Muscle layer of duodenum (tissue), 2 donors: ENCODE measurements around the gene CNDP1.

Source experiments
- H3K27ac ChIP-seq: one replicate; pipeline ENCODE4 v1.7.0; 2013; ENCODE audit warnings: mild to moderate bottlenecking, low read length
- H3K27me3 ChIP-seq: one replicate; pipeline ENCODE4 v1.7.0; 2013; ENCODE audit warnings: low read depth, mild to moderate bottlenecking, control low read depth, low read length
- H3K36me3 ChIP-seq, 2 donors: one replicate each; pipeline ENCODE4 v1.7.0; 2013; ENCODE audit warnings: low read length in 2 of 2, control low read depth in 1 of 2, mild to moderate bottlenecking in 1 of 2; ENCODE audit not compliant: insufficient read depth in 2 of 2, control insufficient read depth in 1 of 2
- H3K4me1 ChIP-seq, 2 donors: one replicate each; pipeline ENCODE4 v1.7.0; 2013; ENCODE audit warnings: low read length in 2 of 2, mild to moderate bottlenecking in 2 of 2, control low read depth in 1 of 2, moderate library complexity in 1 of 2; ENCODE audit not compliant: insufficient read depth in 2 of 2, control insufficient read depth in 1 of 2
- H3K4me3 ChIP-seq, 2 donors: one replicate each; pipeline ENCODE4 v1.7.0; 2013; ENCODE audit warnings: low read length in 2 of 2, low read depth in 1 of 2, mild to moderate bottlenecking in 1 of 2
- H3K9me3 ChIP-seq, 2 donors: one replicate each; pipeline ENCODE4 v1.7.0; 2013; ENCODE audit warnings: low read length in 2 of 2, control low read depth in 1 of 2, mild to moderate bottlenecking in 1 of 2; ENCODE audit not compliant: control insufficient read depth in 1 of 2
- donor health status: healthy.

CNDP1 gene

DNA sequence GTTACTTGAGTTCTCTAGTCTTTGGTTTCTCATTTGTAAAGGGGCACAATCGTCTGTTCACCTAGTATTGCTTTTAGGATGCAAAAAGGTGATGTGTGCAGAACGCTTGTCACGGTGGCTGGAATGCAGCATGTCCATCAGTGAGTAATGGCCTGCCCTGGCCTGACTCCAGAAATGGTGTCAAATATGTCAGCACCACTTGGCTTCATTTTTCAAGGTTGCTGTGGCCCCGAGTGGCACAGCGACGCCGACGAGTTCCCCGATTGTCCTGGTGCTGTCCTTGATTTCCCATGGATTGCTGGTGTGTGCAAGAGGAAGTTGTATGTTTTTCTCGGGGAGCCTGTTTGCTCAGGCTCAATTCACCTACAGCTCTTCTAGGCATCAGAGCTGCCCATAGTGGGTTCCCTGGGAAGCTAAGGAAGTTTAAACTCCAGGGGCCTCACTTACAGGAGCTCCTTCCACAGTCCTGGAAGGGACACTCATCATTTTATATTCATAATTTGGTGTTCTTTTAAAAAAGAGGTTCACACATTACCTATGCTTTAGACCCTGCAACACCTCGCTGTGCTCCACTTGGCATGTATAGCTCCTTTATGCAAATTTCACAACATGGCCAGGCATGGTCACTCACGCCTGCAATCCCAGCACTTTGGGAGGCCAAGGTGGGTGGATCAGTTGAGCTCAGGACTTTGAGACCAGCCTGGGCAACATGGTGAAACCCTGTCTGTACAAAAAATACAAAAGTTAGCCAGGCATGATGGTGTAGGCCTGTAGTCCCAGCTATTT lies 37.8 kb downstream of the CNDP1 start:
- Histone ChIP-seq H3K36me3 (no peaks in the 10 kb centered on the region), H3K27me3 (no peaks in the 10 kb centered on the region), H3K4me1 (no peaks in the 10 kb centered on the region), H3K9me3 (no peaks in the 10 kb centered on the region), H3K4me3 (no peak overlapping the region), H3K27ac (no peak overlapping the region)

GRCh38 chr18:74573053-74573452 lies 38.8 kb downstream of the CNDP1 start:
- Histone ChIP-seq H3K4me1 (no peaks in the 10 kb centered on the region), H3K9me3 (no peaks in the 10 kb centered on the region), H3K27ac (no peak overlapping the region), H3K4me3 (no peak overlapping the region), H3K36me3 (no peaks in the 10 kb centered on the region), H3K27me3 (no peaks in the 10 kb centered on the region)

- no peaks in the 10 kb centered on the region for H3K4me1 ChIP-seq
- H3K36me3 ChIP-seq = no peaks in the 10 kb centered on the region
- no peaks in the 10 kb centered on the region for H3K27me3 ChIP-seq
- no peak overlapping the region for H3K4me3 ChIP-seq
- H3K27ac ChIP-seq = no peak overlapping the region
- no peaks in the 10 kb centered on the region for H3K9me3 ChIP-seq
Observed at GRCh38 chr18:74574916-74575315, 40.6 kb downstream of the CNDP1 start.

GRCh38 chr18:74577019-74577418 lies 42.7 kb downstream of the CNDP1 start:
- Histone ChIP-seq H3K36me3 (no peaks in the 10 kb centered on the region), H3K4me1 (no peaks in the 10 kb centered on the region), H3K27me3 (no peaks in the 10 kb centered on the region), H3K4me3 (no peak overlapping the region), H3K27ac (no peak overlapping the region), H3K9me3 (no peaks in the 10 kb centered on the region)

DNA sequence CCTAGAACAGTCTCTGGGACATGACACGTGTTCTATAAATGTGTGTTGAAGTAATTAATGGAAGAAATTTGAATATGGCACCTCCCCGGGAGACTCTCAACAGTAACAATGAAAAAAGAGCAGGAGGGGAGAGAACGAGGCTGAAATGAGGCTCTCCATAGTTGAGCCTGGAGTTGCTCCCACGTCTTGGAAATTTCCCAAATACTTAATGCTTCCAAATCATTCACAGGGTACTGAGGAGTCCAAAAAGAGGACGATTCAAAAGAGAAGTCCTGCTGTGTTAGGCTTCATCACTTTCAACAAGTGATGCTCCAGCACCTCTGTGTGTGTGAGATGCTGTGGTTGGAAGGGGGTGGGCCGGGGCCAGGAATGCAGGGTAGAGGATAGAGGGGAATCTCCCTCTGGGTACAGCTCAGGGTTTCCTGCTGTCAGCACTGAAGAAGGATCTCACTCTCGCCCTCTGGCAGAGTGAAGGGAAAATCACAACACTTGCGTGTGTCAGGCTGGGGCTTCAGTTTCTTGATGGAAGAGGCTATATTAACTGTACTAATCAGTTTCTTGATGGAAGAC lies 45.3 kb downstream of the CNDP1 start:
- Histone ChIP-seq H3K4me1 (no peaks in the 10 kb centered on the region), H3K36me3 (no peaks in the 10 kb centered on the region), H3K27ac (no peak overlapping the region), H3K9me3 (no peaks in the 10 kb centered on the region), H3K4me3 (no peak overlapping the region), H3K27me3 (no peaks in the 10 kb centered on the region)

- no peaks in the 10 kb centered on the region for H3K36me3 ChIP-seq
- no peak overlapping the region for H3K27ac ChIP-seq
- no peak overlapping the region for H3K4me3 ChIP-seq
- no peaks in the 10 kb centered on the region for H3K4me1 ChIP-seq
- H3K9me3 ChIP-seq = no peaks in the 10 kb centered on the region
- no peaks in the 10 kb centered on the region for H3K27me3 ChIP-seq
Observed at GRCh38 chr18:74582642-74583041, 48.3 kb downstream of the CNDP1 start.

DNA sequence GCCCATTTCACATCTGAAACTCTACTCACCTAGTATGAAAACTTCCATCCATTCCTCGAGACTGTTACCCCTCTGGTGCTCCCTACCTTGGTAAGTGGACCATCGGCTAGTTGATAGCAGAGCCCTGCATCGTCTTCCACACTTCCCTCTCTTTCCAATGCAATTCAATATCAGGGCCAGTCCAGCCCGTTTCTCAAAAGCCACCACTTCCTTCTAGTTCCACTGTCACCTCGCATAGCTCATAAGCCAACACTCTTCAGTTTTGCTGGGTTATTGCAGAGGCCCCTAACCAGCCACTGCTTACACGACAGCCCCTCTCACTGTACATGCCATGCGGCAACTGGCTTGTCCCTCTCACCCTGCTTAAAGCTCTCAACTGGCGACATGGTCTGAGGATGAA lies 53.1 kb downstream of the CNDP1 start:
- no peaks in the 10 kb centered on the region for H3K9me3 ChIP-seq
- H3K4me1 ChIP-seq = no peaks in the 10 kb centered on the region
- no peak overlapping the region for H3K4me3 ChIP-seq
- H3K36me3 ChIP-seq = no peaks in the 10 kb centered on the region
- no peak overlapping the region for H3K27ac ChIP-seq
- no peaks in the 10 kb centered on the region for H3K27me3 ChIP-seq

- no peak overlapping the region for H3K27ac ChIP-seq
- H3K27me3 ChIP-seq = no peaks in the 10 kb centered on the region
- no peaks in the 10 kb centered on the region for H3K36me3 ChIP-seq
- no peaks in the 10 kb centered on the region for H3K4me1 ChIP-seq
- no peak overlapping the region for H3K4me3 ChIP-seq
- H3K9me3 ChIP-seq = no peaks in the 10 kb centered on the region
Observed at GRCh38 chr18:74589021-74589420, 54.7 kb downstream of the CNDP1 start.

- Histone ChIP-seq H3K9me3 (no peaks in the 10 kb centered on the region), H3K36me3 (no peaks in the 10 kb centered on the region), H3K4me3 (no peak overlapping the region), H3K4me1 (no peaks in the 10 kb centered on the region), H3K27ac (no peak overlapping the region), H3K27me3 (no peaks in the 10 kb centered on the region)
Observed at GRCh38 chr18:74589811-74590210, 55.5 kb downstream of the CNDP1 start.

DNA sequence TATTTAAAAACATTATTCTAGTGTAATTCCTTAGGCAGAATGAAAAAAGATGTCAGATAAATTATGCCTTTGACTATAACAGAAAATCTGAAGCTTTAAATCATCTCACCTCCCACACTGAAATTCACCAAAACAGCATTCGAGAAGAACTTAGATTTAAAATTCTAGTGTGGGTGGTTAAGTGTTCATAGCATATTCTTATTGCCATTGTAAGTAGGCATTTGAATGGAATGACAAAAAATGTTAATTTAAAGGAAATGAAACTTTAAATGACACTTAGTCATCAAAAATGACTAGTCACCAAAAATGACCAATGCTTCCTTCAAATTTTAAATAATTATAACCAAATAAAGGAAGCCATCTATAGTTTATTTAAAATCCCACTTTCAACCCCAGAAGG lies 56.4 kb downstream of the CNDP1 start:
- Histone ChIP-seq H3K27ac (no peak overlapping the region), H3K27me3 (no peaks in the 10 kb centered on the region), H3K4me3 (no peak overlapping the region), H3K36me3 (no peaks in the 10 kb centered on the region), H3K4me1 (peaks cover 2% of the 10 kb centered on the region in 2 donors), H3K9me3 (no peaks in the 10 kb centered on the region)

GRCh38 chr18:74595431-74595830 lies 61.1 kb downstream of the CNDP1 start:
- H3K9me3 ChIP-seq = no peaks in the 10 kb centered on the region
- H3K27me3 ChIP-seq = no peaks in the 10 kb centered on the region
- H3K27ac ChIP-seq = peak overlapping the region; percentile 14
- H3K4me3 ChIP-seq = no peak overlapping the region
- no peaks in the 10 kb centered on the region for H3K36me3 ChIP-seq
- peaks cover 20% of the 10 kb centered on the region in 2 donors for H3K4me1 ChIP-seq
